Astrocyte of the spinal cord (primary cell): ENCODE data around the gene STEAP2.

Experiments used
- DNase-seq: peaks from one replicate; pipeline ENCODE4 v3.0.0; 2011; ENCODE audit warnings: low read depth, low spot score
- H3K4me3 ChIP-seq: 2 replicates; pipeline ENCODE4 v1.5.1; 2011; ENCODE audit warnings: low read depth, mild to moderate bottlenecking, low read length, moderate library complexity
- in situ Hi-C: cut with HindIII; loops from 2 replicates; pipeline ENCODE4 v1.10.0; 2017; ENCODE audit warnings: low sequenced_read_pairs
- TF ChIP-seq, protein P1 (sequence below): IDR thresholded peaks from 2 replicates; pipeline ENCODE4 v1.5.1; 2012; ENCODE audit warnings: low read depth, mild to moderate bottlenecking, low read length, inconsistent platforms

The STEAP2 gene

DNA sequence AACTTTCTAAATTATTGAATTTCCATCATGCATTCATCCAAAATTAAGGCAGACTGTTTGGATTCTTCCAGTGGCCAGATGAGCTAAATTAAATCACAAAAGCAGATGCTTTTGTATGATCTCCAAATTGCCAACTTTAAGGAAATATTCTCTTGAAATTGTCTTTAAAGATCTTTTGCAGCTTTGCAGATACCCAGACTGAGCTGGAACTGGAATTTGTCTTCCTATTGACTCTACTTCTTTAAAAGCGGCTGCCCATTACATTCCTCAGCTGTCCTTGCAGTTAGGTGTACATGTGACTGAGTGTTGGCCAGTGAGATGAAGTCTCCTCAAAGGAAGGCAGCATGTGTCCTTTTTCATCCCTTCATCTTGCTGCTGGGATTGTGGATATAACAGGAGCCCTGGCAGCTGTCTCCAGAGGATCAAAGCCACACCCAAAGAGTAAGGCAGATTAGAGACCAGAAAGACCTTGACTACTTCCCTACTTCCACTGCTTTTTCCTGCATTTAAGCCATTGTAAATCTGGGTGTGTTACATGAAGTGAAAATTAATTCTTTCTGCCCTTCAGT, 25.3 kb downstream of the STEAP2 start:
- DNase-seq: no peak
- in situ Hi-C loops: no loop called here
- TF ChIP-seq, protein P1, sequence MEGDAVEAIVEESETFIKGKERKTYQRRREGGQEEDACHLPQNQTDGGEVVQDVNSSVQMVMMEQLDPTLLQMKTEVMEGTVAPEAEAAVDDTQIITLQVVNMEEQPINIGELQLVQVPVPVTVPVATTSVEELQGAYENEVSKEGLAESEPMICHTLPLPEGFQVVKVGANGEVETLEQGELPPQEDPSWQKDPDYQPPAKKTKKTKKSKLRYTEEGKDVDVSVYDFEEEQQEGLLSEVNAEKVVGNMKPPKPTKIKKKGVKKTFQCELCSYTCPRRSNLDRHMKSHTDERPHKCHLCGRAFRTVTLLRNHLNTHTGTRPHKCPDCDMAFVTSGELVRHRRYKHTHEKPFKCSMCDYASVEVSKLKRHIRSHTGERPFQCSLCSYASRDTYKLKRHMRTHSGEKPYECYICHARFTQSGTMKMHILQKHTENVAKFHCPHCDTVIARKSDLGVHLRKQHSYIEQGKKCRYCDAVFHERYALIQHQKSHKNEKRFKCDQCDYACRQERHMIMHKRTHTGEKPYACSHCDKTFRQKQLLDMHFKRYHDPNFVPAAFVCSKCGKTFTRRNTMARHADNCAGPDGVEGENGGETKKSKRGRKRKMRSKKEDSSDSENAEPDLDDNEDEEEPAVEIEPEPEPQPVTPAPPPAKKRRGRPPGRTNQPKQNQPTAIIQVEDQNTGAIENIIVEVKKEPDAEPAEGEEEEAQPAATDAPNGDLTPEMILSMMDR: no peak
- no peak overlapping the region for H3K4me3 ChIP-seq

DNA sequence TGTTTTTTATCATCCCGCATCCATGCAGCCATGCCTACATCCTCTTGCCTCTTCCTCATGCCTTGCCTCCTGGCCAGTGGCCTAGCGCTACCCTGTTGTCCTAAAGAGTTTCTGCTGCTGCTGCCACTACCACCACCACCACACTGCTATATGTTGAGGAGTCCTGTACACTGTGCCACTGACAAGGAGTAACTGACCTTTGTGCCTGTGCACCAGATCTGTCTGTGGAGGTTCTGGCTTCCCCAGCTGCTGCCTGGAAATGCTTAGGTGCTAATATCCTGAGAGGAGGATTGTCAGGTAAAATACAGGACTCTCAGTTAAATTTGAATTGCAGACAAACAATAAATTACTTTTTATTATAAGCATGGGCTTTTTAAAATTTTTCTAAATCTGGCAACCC, 26.5 kb downstream of the STEAP2 start:
- in situ Hi-C loops: no loop called here
- H3K4me3 ChIP-seq: no peak overlapping the region
- TF ChIP-seq, protein P1: no peak
- DNase-seq: no peak

DNA sequence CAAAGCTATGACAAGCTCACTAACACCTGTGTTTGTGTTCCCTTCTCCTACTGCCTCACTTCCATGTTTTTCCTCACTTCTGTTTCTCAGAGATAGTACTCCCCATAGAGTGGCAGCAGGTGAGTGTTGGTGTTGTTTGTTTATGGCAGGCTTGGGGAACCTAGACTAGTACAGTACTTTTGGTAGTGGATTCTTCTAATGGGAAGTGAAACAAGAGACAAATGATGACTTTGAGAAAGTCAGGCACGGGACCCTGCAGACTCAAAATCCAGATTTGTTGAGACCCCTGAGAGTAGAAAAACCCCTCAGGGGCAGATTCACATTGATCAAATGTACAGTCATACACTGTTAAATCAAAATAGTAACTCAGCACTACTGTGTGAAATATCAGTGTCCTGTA, 27.0 kb downstream of the STEAP2 start:
- in situ Hi-C loops: no loop called here
- TF ChIP-seq, protein P1: no peak
- no peak for DNase-seq
- no peak overlapping the region for H3K4me3 ChIP-seq

DNA sequence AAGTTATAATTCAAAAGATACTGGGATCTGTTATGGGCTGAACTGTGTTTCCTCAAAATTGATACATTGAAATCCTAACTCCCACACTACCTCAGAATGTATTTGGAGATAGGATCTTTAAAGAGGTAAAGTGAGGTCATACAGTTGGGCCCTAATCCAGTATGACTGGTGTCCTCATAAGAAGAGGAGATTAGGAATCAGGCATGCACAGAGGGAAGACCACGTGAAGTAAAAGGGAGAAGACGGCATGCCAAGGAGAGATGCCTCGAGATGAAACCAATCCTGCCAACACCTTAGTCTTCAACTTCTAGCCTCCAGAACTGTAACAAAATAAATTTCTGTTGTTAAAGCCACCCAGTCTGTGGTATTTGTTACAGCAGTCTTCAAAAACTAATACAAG, 27.5 kb downstream of the STEAP2 start:
- no peak overlapping the region for H3K4me3 ChIP-seq
- in situ Hi-C loops: no loop called here
- TF ChIP-seq, protein P1: no peak
- no peak for DNase-seq

DNA sequence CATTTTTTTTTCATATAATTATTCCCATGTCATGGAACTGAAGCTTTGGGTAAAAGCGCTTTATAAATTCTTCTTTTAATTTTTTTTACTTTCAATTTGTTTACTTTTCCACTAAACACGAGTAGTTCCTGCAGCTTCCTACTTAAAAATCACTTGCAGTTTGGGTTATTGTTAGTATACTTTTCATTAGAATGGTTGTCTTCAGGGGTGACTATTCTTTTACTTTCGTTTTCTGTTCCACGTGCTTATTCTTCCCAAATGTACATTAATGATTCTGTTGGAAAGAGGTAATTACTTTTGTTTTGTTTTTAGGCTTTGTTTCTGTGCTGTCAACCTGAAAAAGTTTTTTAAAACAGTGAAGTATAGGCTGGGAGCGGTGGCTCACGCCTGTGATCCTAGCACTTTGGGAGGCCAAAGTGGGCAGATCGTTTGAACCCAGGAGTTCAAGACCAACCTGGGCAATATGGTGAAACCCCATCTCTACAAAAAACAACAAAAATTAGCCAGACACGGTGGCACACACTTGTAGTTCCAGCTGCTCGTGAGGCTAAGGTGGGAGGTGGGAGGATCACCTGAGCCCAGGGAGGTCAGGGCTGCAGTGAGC, 28.2 kb downstream of the STEAP2 start:
- in situ Hi-C loops: no loop called here

DNA sequence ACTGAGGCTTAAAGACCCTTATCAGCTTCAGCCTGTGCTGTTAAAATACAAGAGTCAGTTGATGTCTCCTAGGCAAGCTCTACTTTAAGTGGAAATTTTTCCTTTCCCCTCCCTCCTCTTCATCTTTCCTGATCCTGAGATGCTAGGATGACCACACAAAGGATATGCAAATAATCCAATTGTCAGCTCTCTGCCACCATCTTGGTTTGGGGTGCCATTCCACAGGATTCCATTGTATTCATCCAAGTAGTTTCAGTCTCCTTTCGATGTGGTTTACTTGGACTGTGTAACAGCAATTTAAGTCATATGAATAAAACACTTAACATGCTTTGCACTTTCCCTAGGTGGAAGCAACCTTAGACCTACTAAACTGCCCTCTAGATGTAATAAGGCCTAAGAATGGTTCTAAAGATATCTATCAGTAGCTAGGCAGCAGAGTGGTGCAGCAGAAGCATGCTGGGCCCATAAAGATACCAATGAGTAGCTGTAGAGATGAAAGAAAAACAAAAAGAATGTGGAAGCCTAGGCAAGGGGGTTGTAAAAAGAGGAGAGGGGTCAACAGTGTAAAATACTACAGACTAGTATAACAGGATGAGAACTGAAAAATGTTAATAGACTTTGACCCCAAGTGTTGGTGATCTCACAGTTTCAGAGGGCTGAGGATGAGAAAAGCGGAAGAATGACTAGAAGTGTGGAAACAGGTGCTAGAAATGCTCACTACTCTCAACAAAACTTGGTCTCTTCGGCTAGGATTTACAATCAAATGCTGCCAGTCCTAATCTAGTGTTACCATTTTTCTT, 31.0 kb downstream of the STEAP2 start:
- in situ Hi-C loops: no loop called here
- TF ChIP-seq, protein P1: no peak

More for the DNA sequence above, 28.2 kb downstream of the STEAP2 start:
- no peak for DNase-seq
- H3K4me3 ChIP-seq: no peak overlapping the region
- TF ChIP-seq, protein P1: no peak

More for the DNA sequence above, 31.0 kb downstream of the STEAP2 start:
- no peak for DNase-seq
- H3K4me3 ChIP-seq: no peak overlapping the region
